GM12874 (cell line): ENCODE results near the gene MC1R.

Source experiments
- CTCF ChIP-seq: IDR thresholded peaks from 2 replicates; pipeline ENCODE4 v1.5.1; 2011; ENCODE audit warnings: low read depth, mild to moderate bottlenecking, control low read depth, low read length, moderate library complexity; ENCODE audit not compliant: insufficient read depth

Gene MC1R

GRCh38 chr16:89912143-89912542 is 6.5 kb upstream of the MC1R start:
- TF ChIP-seq CTCF: no peak

DNA sequence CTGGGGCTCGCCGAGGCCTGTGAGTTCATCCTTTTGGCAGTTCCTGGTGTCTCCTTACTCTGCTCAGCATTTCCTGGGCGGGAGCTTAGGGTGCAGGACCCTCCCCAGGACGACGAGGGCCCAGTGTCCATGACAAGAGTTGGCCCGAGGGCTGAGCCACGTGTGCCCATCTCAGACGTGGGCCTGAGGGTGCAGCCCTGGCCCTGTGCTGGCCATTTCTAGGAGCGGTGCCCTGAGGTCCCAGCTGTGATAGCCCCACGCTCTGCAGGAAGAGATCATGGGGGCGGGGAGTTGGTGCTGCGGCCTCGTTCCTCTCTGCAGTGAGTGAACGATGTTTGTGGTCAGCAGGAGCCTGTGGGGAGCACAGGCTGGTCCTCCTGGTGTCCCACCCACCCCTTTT is 6.0 kb upstream of the MC1R start:
- no peak for TF ChIP-seq CTCF

DNA sequence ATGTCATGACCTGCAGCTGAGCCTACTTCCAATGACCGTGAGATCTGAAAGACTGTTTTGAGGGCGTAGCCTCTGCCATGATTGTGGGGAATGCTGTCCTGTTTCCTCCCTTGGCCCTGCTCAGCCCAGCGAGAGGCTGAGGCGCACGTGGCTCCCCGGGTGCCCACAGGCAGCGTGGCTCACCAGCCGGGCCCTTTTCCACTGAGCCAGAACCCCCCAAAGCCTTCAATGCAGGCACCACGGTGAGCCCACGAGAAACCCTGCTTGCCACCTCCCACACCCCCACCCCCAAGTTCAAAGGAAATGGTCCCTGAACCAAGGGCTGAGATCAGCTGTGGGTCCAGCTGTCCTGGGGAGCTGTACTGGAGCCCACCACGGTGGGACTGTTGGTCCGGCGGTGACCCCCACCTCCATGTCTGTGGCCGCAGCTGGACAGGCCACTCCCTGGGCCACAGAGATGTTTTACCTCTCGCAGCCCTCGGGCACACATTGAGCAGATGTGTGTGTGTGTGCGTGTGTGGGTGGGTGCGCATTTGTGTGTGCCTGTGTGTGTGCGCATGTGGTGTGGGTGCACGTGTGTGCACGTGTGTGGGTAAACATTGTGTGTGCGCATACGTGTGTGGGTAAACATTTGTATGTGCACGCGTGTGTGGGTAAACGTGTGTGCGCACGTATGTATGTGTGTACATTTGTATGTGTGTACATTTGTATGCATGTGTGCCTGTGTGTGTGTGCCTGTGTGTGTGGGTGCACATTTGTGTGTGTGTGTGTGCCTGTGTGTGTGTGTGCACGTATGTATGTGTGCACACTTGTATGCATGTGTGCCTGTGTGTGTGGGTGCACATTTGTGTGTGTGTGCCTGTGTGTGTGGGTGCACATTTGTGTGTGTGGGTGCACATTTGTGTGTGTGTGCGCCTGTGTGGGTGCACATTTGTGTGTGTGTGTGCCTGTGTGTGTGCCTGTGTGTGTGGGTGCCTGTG is 5.0 kb upstream of the MC1R start:
- TF ChIP-seq CTCF: no peak

- TF ChIP-seq CTCF: no peak
Measured at GRCh38 chr16:89915303-89916232, 3.1 kb upstream of the MC1R start.

GRCh38 chr16:89917773-89918452 is 749 bp upstream of the MC1R start:
- TF ChIP-seq CTCF: no peak

- TF ChIP-seq CTCF: no peak
Measured at GRCh38 chr16:89919535-89920406, 1.1 kb downstream of the MC1R start.
